ENCODE data around the gene ATP5F1E.
"Not testable (repeated sequence)": the region's sequence is repeated elsewhere in the genome, so short reads cannot be mapped to it uniquely, and the experiment has no call there.

Gene ATP5F1E

GRCh38 chr20:59019217-59019616 lies 12.9 kb downstream of the ATP5F1E start, which contains the start of gene TUBB1:
TUBB1 (plus strand) TSS chr20:59019429; CDS start chr20:59019523, 94 bp downstream.
- DNase-seq (ENCODE audit: low spot score) = no peak

DNA sequence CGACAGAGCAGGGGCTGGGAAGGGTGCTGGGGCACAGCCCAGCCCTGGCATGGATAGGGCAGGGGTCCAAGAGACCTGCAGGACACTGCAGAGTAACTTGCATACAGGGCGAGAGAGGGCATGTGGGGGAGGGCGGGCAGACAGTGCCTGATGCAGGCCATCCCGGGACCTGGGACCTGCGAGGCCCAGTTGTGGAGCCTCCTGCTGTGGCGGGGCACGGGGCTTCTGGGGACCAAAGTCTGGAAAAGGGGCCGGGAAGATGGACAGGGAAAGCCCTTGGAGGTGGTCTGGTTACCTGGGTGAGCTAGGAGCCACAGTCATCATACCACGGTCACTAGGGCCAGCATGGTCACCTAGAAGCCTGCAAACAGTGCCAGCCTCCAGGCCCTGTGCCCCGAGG lies 13.3 kb downstream of the ATP5F1E start:
- DNase-seq (ENCODE audit: low spot score) = no peak

- no peak for DNase-seq (ENCODE audit: low spot score)
Measured at GRCh38 chr20:59017493-59018231, 14.5 kb downstream of the ATP5F1E start.

GRCh38 chr20:59016795-59017492 lies 15.2 kb downstream of the ATP5F1E start:
- DNase-seq (ENCODE audit: low spot score) = peak; percentile 27

- DNase-seq (ENCODE audit: low spot score) = no peak
Measured at GRCh38 chr20:59015812-59016711, 16.1 kb downstream of the ATP5F1E start.

DNA sequence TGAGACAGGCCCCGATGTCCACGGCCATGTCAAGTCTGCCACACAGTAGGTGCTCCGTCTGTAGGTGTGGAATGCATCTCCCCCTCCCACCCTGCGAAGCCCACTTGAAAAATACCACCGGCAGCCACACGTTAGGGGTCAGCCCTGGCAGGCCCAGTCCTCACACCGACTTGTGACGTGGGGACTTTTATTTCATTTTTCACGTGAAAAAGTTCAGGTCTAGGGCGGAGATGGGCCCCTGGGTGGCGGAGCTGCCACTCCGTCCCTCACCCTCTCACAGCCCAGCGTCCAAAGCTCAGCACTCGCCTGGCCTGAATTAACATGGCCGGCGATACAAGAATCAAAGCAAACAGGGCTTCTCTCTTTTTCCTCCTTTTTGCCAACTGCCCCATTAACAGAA lies 16.7 kb downstream of the ATP5F1E start:
- DNase-seq (ENCODE audit: low spot score) = no peak

DNA sequence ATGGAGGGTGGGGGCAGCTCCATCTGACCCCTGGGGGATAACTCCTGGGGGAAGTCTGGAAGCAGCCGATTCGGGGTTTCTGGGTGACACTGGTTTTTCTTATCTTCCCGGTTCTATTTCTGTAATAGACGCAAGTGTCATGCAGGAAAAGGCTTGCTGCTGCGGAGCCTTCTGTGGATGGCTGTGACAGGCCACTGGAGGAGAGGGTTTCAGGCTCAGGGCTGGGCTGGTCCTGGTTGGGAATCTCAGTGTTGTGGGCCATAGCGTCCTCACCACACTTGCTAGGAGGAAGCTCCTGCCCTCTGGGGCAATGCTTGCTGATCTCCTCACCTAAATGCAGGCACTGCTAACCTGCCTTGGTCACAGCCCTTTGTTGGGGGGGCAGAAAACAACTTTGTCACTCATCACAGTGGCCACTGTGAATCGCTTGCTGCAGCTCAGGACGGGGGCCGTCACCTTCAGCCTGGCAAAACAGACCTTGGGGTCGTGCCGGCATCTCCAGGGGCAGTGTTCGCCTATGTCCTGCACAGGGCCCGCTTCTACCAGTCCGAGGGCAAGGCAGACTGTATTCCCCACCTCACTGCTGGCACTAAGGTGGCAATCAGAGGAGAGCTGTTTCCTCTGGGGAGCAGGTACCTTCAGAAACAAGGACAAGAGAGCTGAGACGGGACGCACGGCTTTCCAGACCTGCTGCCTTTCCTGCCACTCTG lies 17.3 kb downstream of the ATP5F1E start:
- no peak for DNase-seq (ENCODE audit: low spot score)

DNA sequence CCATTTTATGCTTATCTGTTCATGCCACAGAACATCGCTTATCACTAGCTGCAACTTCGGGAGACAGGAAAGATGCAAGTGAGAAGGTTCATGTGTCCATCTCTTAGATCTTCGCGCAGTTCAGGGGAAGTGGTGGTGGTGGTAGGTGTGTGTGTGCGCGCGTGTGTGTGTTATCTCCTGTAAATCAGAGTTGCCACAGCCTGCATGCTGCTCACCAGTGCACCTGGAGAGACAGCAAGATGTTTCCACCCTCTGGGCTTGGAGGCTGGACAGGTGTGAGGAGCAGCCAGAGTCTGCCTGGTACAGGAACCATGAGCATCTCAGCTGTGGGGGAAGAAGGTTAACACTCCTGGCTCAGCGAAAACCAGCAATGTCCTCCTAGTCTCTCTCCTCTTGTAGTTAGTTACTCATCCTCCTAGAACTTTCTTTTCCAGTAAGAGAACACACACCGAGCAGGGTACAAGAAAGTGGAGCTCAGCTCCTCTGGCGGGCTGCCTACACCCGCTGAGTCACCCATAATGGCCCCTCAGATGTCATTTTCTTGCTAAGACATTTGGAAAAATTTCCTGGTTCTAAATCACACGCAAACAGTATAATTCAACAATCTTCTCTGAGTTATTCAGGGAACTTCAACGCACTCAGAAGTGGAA lies 18.1 kb downstream of the ATP5F1E start:
- DNase-seq (ENCODE audit: low spot score) = peak; percentile 21

DNA sequence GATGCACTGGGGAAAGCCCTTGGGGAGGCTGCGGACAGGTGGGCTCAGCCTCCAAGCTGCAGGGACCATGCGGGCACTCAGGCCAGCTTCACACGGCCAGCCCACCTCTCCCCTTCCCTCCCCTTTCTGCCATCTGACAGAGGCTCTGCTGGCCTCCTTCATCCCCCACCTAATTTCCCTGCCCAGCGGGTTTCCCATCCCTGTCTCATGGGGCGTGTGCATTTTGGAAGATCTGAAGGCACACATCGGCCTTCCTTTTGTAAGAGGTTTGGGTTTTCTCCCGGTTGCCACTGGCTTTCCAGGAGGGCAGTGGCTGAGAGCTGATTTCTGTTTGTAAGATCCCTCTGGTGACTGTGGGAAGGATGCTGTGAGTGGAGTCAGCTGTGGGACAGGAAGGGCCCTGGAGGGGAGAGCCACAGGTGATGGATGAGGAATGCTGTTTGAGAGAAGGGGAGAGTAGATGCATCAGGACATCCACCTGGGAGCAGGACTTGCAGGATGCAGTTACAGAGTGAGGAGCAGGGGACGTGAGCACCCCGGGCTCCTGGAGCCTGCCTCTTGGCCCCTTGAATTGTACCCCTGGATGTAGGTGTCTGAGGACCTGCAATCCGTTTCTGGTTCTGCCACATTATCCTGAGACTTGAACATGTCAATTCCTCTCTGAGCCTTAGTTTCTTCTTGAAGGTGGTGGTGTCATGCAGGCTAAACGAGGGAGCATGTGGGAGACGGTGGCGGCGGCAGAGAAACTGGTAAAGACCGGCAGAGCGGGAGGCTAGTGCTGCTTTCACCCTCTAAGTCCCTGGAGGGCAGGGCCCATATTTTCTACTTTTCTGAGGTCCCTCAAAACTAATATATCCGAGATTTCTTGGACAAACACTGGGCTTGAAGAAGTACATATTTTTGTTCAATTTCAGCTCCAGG lies 18.8 kb downstream of the ATP5F1E start:
- DNase-seq (ENCODE audit: low spot score) = no peak

GRCh38 chr20:59011874-59012157 lies 20.3 kb downstream of the ATP5F1E start:
- not testable (repeated sequence) for DNase-seq (ENCODE audit: low spot score)

DNA sequence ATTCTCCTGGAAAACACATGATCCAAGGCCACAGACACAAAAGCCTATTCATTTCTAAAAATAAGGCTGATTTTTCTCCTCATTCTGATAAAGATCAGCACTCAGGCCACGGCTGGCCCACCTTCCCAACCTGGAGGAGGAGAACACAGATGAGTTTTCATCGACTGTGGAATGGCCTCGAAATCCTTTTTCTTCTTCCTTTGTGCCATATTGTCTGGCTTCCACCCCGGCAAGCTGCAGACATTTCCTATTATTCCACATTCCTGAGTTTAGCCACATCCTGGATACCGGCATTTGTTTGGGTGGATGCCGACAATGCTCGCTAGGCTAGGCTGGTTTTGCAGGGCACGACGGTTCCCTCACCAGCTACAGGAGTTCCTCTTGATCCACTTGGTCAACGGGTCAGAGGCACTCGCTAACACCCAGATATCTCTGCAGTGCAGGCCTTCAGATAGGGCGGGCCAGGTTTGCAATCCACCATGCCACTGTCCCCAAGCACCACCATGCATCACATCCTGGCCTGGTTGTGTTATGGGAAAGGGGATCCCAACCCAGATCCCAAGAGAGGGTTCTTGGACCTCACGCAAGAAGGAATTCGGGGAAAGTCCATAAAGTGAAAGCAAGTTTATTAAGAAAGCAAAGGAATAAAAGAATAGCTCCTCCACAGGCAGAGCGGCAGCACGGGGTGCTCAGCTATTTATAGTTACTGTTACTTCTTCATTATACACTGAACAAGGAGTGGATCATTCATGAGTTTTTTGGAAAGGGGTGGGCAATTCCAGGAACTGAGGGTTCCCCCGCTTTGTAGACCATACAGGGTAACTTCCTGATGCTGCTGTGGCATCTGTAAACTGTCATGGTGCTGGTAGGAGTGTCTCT lies 20.9 kb downstream of the ATP5F1E start:
- peak; percentile 24 for DNase-seq (ENCODE audit: low spot score)

DNA sequence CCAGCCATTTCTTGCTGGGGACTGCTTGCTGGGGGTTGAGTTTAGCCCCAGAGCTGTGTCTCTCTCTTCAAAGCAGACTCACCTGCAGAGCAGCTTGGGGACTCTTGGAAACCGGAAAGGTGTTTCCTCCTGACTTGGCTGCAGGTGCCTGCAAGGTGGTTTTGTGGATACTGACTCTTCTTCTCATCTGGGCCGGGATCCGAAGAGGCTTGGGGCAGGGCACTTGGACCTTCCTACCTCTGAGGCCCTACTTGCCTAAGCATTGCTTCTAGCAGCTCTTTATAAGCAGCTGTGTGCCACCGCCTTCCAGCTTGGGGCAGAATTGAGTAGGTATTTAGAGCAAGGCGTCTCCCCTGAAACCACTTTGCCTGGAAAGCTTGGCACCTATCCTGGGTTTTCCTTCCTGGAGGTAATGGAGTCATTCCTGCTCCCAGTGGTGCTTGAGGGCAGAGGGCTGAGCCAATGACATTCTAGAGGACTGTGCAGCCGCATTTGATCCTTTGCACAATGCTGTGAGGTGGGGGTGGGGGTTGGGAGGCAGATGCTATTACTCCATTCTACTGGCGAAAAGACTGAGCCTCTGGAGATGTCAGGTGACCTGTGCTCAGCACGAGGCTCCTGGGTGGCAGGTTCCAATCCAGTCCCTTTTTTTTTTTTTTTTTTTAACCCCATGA lies 21.7 kb downstream of the ATP5F1E start:
- no peak for DNase-seq (ENCODE audit: low spot score)

- DNase-seq (ENCODE audit: low spot score) = no peak
Measured at GRCh38 chr20:59008715-59009336, 23.3 kb downstream of the ATP5F1E start.

DNA sequence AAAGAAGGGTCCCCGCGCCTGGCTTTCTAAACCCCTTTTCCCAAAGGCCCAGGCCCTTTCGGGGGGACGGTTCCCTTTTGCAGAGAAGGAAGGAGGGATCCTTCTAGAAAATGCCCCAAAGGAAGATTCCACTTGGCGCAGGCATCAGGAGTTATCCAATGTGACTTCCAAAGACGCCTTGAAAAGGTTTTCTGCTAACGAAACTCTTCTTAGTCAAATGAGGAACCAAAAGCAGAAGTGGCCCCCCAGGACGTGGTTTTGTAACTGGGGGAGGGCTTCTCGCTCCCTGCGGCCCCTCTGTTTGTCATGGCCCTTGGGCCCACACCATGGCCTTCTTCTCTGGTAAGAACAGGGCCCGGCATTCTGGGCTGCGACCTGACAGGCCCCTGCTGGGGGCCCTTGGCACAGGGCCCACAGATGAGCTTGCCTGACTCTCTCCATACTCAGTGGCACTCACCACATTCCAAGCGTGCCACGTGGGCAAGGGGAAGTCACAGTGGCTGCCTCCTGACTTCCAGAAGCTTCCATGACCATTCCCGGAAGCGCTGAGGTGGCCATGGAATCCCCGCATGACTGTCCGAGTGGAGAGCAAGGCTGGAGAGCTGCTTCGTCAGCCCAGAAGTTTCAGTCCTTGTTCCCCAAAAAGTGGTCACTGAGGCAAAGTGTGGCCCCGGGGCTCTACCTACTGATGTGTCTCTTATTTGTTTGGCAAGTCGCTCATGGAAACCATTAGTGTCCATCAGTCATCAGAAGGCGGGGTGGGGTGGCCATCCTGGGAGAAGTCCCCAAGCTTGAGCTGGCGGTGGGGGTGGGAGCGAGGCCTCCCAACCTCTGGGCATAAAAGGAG lies 24.2 kb downstream of the ATP5F1E start:
- no peak for DNase-seq (ENCODE audit: low spot score)

- DNase-seq (ENCODE audit: low spot score) = peak; percentile 25
Measured at GRCh38 chr20:59006864-59007664, 25.1 kb downstream of the ATP5F1E start, which contains the start of gene CTSZ. CTSZ (minus strand) TSS chr20:59007254; CDS start chr20:59007128, 126 bp downstream.

DNA sequence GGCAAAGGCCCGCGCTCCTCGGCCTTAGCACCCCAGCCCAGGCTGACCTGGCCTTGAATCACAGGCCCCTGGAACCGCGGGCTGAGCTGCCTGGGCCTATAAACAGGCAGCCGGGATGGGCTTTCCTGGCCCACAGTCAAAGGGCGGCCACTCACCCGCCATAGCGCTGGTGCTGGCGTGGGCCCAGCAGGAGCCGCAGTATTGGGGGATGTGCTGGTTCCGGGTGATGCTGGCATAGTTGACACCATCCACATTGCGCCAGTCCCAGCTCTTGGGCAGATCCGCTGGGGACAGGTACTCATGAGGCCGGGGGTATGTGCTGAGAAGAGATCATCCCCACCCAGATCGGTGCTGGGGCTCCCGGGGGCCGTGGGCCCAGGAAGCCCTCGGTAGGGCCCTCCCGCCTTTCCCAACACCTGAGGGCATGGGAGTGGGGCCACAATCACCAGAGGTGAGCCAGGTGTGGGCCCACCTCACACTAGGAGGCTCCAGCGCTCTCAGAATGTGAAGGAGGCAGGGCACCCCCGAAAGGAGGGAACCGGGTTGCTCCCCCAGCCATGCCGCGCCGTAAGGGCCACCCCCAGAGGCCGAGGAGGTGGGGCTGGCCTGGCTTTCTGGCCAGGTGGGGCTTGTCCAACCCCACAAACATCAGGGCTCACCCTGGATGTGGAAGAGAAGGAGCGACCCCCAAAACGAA lies 25.8 kb downstream of the ATP5F1E start:
- DNase-seq (ENCODE audit: low spot score) = no peak
